Measurements from ENCODE around the gene EIF2B2.

The EIF2B2 gene

GRCh38 chr14:75046275-75046674, 43.6 kb downstream of the EIF2B2 start:
- DNase-seq: no peak

- no peak for DNase-seq
Observed at GRCh38 chr14:75046899-75047298, 44.2 kb downstream of the EIF2B2 start.

GRCh38 chr14:75047506-75047905, 44.8 kb downstream of the EIF2B2 start:
- DNase-seq: no peak

- DNase-seq: no peak
Observed at GRCh38 chr14:75048101-75048500, 45.4 kb downstream of the EIF2B2 start.

GRCh38 chr14:75049136-75049535, 46.4 kb downstream of the EIF2B2 start:
- DNase-seq: no peak

GRCh38 chr14:75049731-75050201, 47.0 kb downstream of the EIF2B2 start:
- no peak for DNase-seq

- peak; percentile 80 to 84 for DNase-seq
Observed at GRCh38 chr14:75050852-75051555, 48.3 kb downstream of the EIF2B2 start, which contains the start of gene MLH3. MLH3 (minus strand) TSS chr14:75051467; CDS start chr14:75049655, 1,812 bp downstream.

GRCh38 chr14:75051556-75051899, 48.8 kb downstream of the EIF2B2 start:
- DNase-seq: no peak

GRCh38 chr14:75053396-75054291, 50.9 kb downstream of the EIF2B2 start:
- DNase-seq: no peak

- DNase-seq: no peak
Observed at GRCh38 chr14:75054421-75054820, 51.7 kb downstream of the EIF2B2 start.

GRCh38 chr14:75059642-75060041, 56.9 kb downstream of the EIF2B2 start:
- DNase-seq: no peak

- DNase-seq: no peak
Observed at GRCh38 chr14:75060420-75060819, 57.7 kb downstream of the EIF2B2 start.
